Right lobe of liver (tissue), 4 donors: Measurements from ENCODE around the gene AASDH.

Source experiments
- CTCF ChIP-seq, 4 donors: fragments of 200-600 bp in 3 of 4; fragments of 450-650 bp in 1 of 4; IDR thresholded peaks; one replicate each; pipeline versions ENCODE4 v1.5.1 to v1.8.0; 2016 to 2022; ENCODE audit warnings: antibody characterized with exemption in 4 of 4, mild to moderate bottlenecking in 2 of 4
- POLR2A ChIP-seq: fragments of 450-650 bp; IDR thresholded peaks from one replicate; pipeline ENCODE4 v1.6.1; 2017; ENCODE audit warnings: antibody characterized with exemption, mild to moderate bottlenecking
- donor health status: DM: no; HTN: no; CAD: no.
- donor health status: DM: no; HTN: no; CAD: no.
- donor health status: DM: no; HTN: yes; CAD: no.

DNA sequence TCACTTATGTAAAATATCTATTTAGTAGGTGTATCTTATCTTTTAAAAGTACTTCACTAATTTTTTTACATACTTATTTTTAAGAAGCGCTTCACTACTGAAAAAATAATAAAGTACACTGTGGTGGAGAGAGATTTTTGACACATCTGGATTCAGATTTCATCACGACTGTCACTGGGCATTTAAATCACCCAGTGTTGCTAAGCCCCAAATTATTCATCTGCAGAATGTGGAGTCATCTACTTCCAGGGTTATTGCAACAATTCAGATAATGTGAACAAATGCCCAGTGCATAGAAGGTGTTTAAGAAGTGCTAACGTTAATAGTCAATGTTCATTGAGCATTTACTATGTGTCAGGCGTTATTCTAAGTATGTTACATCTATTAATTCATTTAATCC is 41.8 kb downstream of the AASDH start:
- no peak for TF ChIP-seq CTCF (IDR thresholded peaks at IDR 0.05)
- no peak for TF ChIP-seq POLR2A
